NT2/D1 (cell line): ENCODE results near the gene ELAVL4.

Experiments used
- SUZ12 ChIP-seq: IDR thresholded peaks from 2 replicates; pipeline ENCODE4 v1.6.1; 2011; ENCODE audit not compliant: insufficient read length, insufficient read depth; ENCODE audit errors: extremely low read depth
- YY1 ChIP-seq: IDR thresholded peaks from 2 replicates; pipeline ENCODE4 v1.6.1; 2011; ENCODE audit not compliant: insufficient read length, insufficient read depth
- ZNF274 ChIP-seq: IDR thresholded peaks from 2 replicates; pipeline ENCODE4 v1.6.1; 2011; ENCODE audit warnings: mild to moderate bottlenecking, low read depth, low read length

DNA sequence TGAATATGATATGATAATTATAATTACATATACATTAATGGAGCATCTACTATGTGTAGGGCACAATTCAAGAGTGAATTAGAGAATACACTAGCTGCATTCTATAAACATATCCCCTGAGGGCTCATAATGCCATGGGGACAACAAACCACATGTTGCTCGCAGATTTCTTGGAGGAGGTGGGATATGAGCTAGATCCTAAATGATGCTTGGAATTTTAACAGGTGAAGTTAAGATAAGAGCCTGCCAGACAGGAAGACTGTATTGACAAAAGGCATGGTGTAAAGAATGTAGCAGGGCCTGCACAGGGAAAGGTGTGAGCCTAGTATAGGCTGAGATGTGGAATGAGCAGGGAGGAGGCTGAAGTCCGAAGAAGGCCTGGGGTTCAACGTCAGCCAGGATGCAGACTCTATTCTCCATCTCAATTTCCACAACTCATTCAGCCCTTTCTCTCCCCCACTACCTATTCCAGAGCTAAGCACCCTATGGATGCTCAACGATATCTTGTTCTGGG is 120.2 kb downstream of the ELAVL4 start:
- no peak for TF ChIP-seq YY1
- no peak for TF ChIP-seq ZNF274
- no peak for TF ChIP-seq SUZ12
